ENCODE measurements around the gene XCR1.

GRCh38 chr3:45990181-45990580 is 37.1 kb downstream of the XCR1 start:
- TF ChIP-seq MAX (IDR thresholded peaks at IDR 0.05), result no peak
- TF ChIP-seq RAD21 (IDR thresholded peaks at IDR 0.05; ENCODE audit: low read depth), result no peak
- TF ChIP-seq TAF1 (IDR thresholded peaks at IDR 0.05; ENCODE audit: low read depth), result no peak
- TF ChIP-seq REST (IDR thresholded peaks at IDR 0.05; ENCODE audit: low read depth), result no peak
- no peak for TF ChIP-seq YY1 (IDR thresholded peaks at IDR 0.05; ENCODE audit: low read depth)
- no peak for TF ChIP-seq CEBPB (IDR thresholded peaks at IDR 0.05)
- no peak for TF ChIP-seq FOXM1 (IDR thresholded peaks at IDR 0.05; ENCODE audit: borderline replicate concordance, low read depth)
- no peak for TF ChIP-seq EP300 (IDR thresholded peaks at IDR 0.05; ENCODE audit: borderline replicate concordance)
